Lung (tissue), 12 donors: Measurements from ENCODE around the gene PHETA1. TPM values are rescaled to one million over a fixed set of nuclear protein-coding genes. Genes with fewer than 3 reads are reported as not detected.

Experiments used
- ATAC-seq: fragments of 200-7000 bp; cut with Tn5 transposase; one replicate; pipeline ENCODE4 v1.9.1; 2020; ENCODE audit warnings: moderate number of reproducible peaks; ENCODE audit not compliant: insufficient read depth, low FRiP score
- DNase-seq, 3 donors: peaks; one replicate each; pipeline ENCODE4 v3.0.0-alpha.2; 2013 to 2017
- H3K27ac ChIP-seq, 2 donors: one replicate each; pipeline ENCODE4 v1.5.1; 2013; ENCODE audit warnings: mild to moderate bottlenecking in 2 of 2, moderate library complexity in 2 of 2, control low read depth in 1 of 2, inconsistent platforms in 1 of 2, low read depth in 1 of 2, low read length in 1 of 2
- H3K27me3 ChIP-seq, 3 donors: one replicate each; pipeline ENCODE4 v1.5.1; 2013; ENCODE audit warnings: low read length in 2 of 3; ENCODE audit not compliant: control insufficient read depth in 3 of 3, insufficient read depth in 3 of 3
- H3K36me3 ChIP-seq, 4 donors: one replicate each; pipeline ENCODE4 v1.5.1; 2013; ENCODE audit warnings: low read length in 4 of 4, mild to moderate bottlenecking in 1 of 4, moderate library complexity in 1 of 4; ENCODE audit not compliant: control insufficient read depth in 4 of 4, insufficient read depth in 4 of 4
- H3K4me1 ChIP-seq, 5 donors: one replicate each; pipeline ENCODE4 v1.5.1; 2013; ENCODE audit warnings: low read length in 5 of 5, mild to moderate bottlenecking in 2 of 5, moderate library complexity in 1 of 5; ENCODE audit not compliant: control insufficient read depth in 5 of 5, insufficient read depth in 5 of 5
- H3K4me3 ChIP-seq: one replicate; pipeline ENCODE4 v1.5.1; 2013; ENCODE audit warnings: mild to moderate bottlenecking, control low read depth, moderate library complexity
- H3K9ac ChIP-seq, 2 donors: one replicate each; pipeline ENCODE4 v1.5.1; 2013; ENCODE audit warnings: low read length in 2 of 2, control low read depth in 1 of 2; ENCODE audit not compliant: insufficient read depth in 1 of 2
- H3K9me3 ChIP-seq, 4 donors: one replicate each; pipeline ENCODE4 v1.5.1; 2013; ENCODE audit warnings: low read length in 3 of 4, mild to moderate bottlenecking in 1 of 4, moderate library complexity in 1 of 4; ENCODE audit not compliant: control insufficient read depth in 4 of 4, insufficient read depth in 3 of 4
- CTCF ChIP-seq: IDR thresholded peaks from 2 replicates; pipeline ENCODE4 v1.5.1; 2012; ENCODE audit warnings: mild to moderate bottlenecking; ENCODE audit errors: control extremely low read depth, extremely low read depth
- WGBS, 2 donors: extraction: QIAGEN DNeasy Blood & Tissue Kit; methylation state at CpG; one replicate each; pipeline ENCODE4 v1.1.7; 2013; 5-methylcytosine and 5-hydroxymethylcytosine counted together
- polyA plus RNA-seq, 2 donors: library from polyadenylated mRNA; stranded (reverse); fragments of 200-250 nt; gene quantifications; one replicate each; pipeline ENCODE4 v1.2.1, GENCODE V29; 2013
- total RNA-seq, 2 donors: library from RNA; depleted of rRNA in 1 of 2; stranded (reverse); fragments of >200 nt in 1 of 2; gene quantifications; one replicate each; pipeline ENCODE4 v1.2.1, GENCODE V29; 2014 to 2021
- donor health status: control.
- donor health status: control.
- donor health status: Bipolar disorder and iron deficiency.
- donor health status: healthy.
- donor health status: DM: yes; HTN: yes; CAD: no.

PHETA1 gene
- total and polyA plus RNA-seq, 4 donors: 3.1 to 15.4 (median 13.2) TPM

GRCh38 chr12:111363578-111363977, 5.3 kb downstream of the PHETA1 start:
- WGBS, 2 donors: 86 to 87% methylated on average over 3 of the region's 3 CpGs
- no peak for ATAC-seq
- Histone ChIP-seq H3K9ac (no peak overlapping the region), H3K27ac (peak overlapping the region; percentile 20 to 78), H3K27me3 (no peaks in the 10 kb centered on the region), H3K36me3 (peaks cover 0 to 21% (median 11%) of the 10 kb centered on the region in 4 donors), H3K9me3 (no peaks in the 10 kb centered on the region), H3K4me1 (peaks cover 0 to 13% (median 0%) of the 10 kb centered on the region in 5 donors), H3K4me3 (no peak overlapping the region)
- TF ChIP-seq CTCF: no peak
- DNase-seq: no peak

- Histone ChIP-seq H3K9ac (no peak overlapping the region), H3K27ac (peak overlapping the region; percentile 23 to 78), H3K36me3 (peaks cover 0 to 21% (median 11%) of the 10 kb centered on the region in 4 donors), H3K4me3 (no peak overlapping the region), H3K9me3 (no peaks in the 10 kb centered on the region), H3K4me1 (peaks cover 0 to 8% (median 0%) of the 10 kb centered on the region in 5 donors), H3K27me3 (no peaks in the 10 kb centered on the region)
- 96 to 97% methylated on average over 53 to 59 of the region's 59 CpGs for WGBS, 2 donors
- DNase-seq (no peak), ATAC-seq (no peak)
- no peak for TF ChIP-seq CTCF
Measured at GRCh38 chr12:111362687-111363475, 6.0 kb downstream of the PHETA1 start.

DNA sequence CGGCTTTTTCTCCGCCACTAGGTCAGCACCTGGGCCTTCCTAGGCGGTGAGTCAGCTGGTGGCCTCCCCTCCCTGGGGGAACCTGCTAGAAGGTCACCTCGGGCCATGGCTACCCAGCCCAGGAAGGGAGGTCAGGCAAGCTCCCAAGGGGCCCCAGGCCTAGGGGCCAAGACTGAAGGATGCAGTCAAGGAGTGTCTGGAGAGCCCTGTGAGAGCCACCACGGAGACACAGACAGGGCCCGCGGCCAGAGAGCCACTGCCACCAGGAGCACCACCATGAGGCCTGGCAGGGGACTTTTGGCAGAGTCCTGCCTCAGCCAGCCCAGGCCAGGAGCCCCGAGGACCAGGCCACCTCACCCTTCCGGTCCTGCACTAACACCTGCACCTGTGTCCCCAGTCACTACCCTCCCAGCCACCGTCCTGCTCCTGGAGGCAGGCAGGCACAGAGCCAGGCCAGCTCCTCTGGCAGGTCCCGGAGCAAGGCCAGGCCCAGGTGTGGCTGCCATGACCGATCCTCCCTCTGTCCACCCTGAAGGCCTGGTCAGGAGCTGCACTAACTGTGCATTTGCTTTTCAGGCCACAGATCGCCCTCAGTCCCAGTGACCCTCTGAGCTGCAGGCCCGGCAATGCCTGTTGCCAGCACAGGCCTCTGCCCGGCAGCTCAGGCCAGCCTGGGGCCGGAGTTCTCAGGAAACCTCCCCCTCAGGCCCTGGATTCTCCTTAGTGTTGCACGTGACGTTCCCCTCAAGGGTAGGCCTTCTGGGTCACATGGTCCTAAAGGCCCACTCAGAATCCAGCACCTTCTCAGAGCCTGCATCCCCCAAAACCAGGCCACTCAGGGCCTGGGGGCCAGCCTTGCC, 6.9 kb downstream of the PHETA1 start:
- 71 to 89% methylated on average over 18 of the region's 18 CpGs for WGBS, 2 donors
- H3K9ac ChIP-seq: no peak overlapping the region
- H3K27ac ChIP-seq: peak overlapping the region; percentile 23 to 60
- TF ChIP-seq CTCF: no peak
- DNase-seq (no peak), ATAC-seq (peak; percentile 76)
- H3K4me3 ChIP-seq: no peak overlapping the region
- peaks cover 0 to 6% (median 0%) of the 10 kb centered on the region in 5 donors for H3K4me1 ChIP-seq
- H3K9me3 ChIP-seq: no peaks in the 10 kb centered on the region
- H3K27me3 ChIP-seq: no peaks in the 10 kb centered on the region
- H3K36me3 ChIP-seq: peaks cover 0 to 21% (median 11%) of the 10 kb centered on the region in 4 donors
